A549 (cell line): ENCODE measurements around the gene TFF3. TPM values are rescaled to one million over a fixed set of nuclear protein-coding genes. Genes with fewer than 3 reads are reported as not detected.

Experiments
- ATAC-seq, 2 experiments: fragments of 200-7000 bp in 1 of 2; fragments of >200 bp in 1 of 2; cut with Nextera tagmentation in 1 of 2; cut with Tn5 transposase in 1 of 2; 3 replicates each; pipeline versions ENCODE4 v1.8.0 to v1.9.1; 2018 to 2020; ENCODE audit warnings: mild to moderate bottlenecking in 1 of 2, moderate library complexity in 1 of 2
- CTCF ChIA-PET: fragments of 300-600 bp; sonication (Branson Sonifier 250); formaldehyde crosslinking; extraction: SDS; loops from one replicate; lab custom pipeline; 2021; ENCODE audit warnings: antibody characterized with exemption, inconsistent platforms; lab: Yijun Ruan, JAX
- POLR2A ChIA-PET: fragments of 350-600 bp; formaldehyde crosslinking; extraction: SDS; loops from one replicate; lab custom pipeline; 2021; ENCODE audit warnings: antibody characterized with exemption, inconsistent platforms; lab: Yijun Ruan, JAX
- DNase-seq, 2 experiments: peaks; one replicate each; pipeline versions ENCODE4 v3.0.0 to v3.0.0-alpha.2; 2011 to 2016; ENCODE audit warnings: low read depth in 1 of 2, low spot score in 1 of 2
- FAIRE-seq: peaks from 2 replicates; lab custom pipeline; 2011; peaks lifted over from hg19 to GRCh38; lab: Jason Lieb, UNC
- H3K27ac ChIP-seq, 2 experiments: fragments of >200 bp; sonication (Bioruptor Twin); formaldehyde crosslinking; 3 replicates each; pipeline ENCODE4 v1.5.1; 2016 to 2017
- H3K4me1 ChIP-seq: fragments of >200 bp; sonication (Bioruptor Twin); formaldehyde crosslinking; 3 replicates; pipeline ENCODE4 v1.6.1; 2016
- H3K4me2 ChIP-seq: fragments of >200 bp; sonication (Bioruptor Twin); formaldehyde crosslinking; 3 replicates; pipeline ENCODE4 v1.6.1; 2016
- H3K4me3 ChIP-seq: fragments of >200 bp; sonication (Bioruptor Twin); formaldehyde crosslinking; 3 replicates; pipeline ENCODE4 v1.5.1; 2016
- H3K9me3 ChIP-seq: fragments of >200 bp; sonication (Bioruptor Twin); formaldehyde crosslinking; 3 replicates; pipeline ENCODE4 v1.6.1; 2016
- FOXS1 ChIP-seq: fragments of 250-450 bp; sonication (Bioruptor Pico); IDR thresholded peaks from 2 replicates; pipeline ENCODE4 v1.5.0; 2020; ENCODE audit warnings: mild to moderate bottlenecking, moderate library complexity
- HOXA7 ChIP-seq: fragments of 250-450 bp; sonication (Bioruptor Pico); IDR thresholded peaks from 2 replicates; pipeline ENCODE4 v1.5.0; 2020; ENCODE audit warnings: mild to moderate bottlenecking, moderate library complexity
- JUNB ChIP-seq: fragments of >200 bp; sonication (Bioruptor Twin); formaldehyde crosslinking; IDR thresholded peaks from 2 replicates; pipeline ENCODE4 v1.6.1; 2016
- MAFK ChIP-seq: fragments of 450-650 bp; IDR thresholded peaks from 2 replicates; pipeline ENCODE4 v1.6.1; 2014; ENCODE audit not compliant: partially characterized antibody
- MYC ChIP-seq: IDR thresholded peaks from 2 replicates; pipeline ENCODE4 v1.6.1; 2012; ENCODE audit warnings: mild to moderate bottlenecking, inconsistent platforms, low read length, improper control_type of control experiment, borderline replicate concordance
- NR3C1 ChIP-seq: fragments of >200 bp; sonication (Bioruptor Twin); formaldehyde crosslinking; IDR thresholded peaks from 3 replicates; pipeline ENCODE4 v1.6.1; 2017
- PHF8 ChIP-seq: fragments of 200-600 bp; sonication (generic); IDR thresholded peaks from 2 replicates; pipeline ENCODE4 v1.6.1; 2016; ENCODE audit warnings: low read depth, mild to moderate bottlenecking, antibody characterized with exemption, moderate library complexity, borderline replicate concordance
- POLR2A ChIP-seq: IDR thresholded peaks from 2 replicates; pipeline ENCODE4 v1.6.1; 2012; ENCODE audit warnings: mild to moderate bottlenecking, low read length
- POLR2AphosphoS2 ChIP-seq: conservative IDR thresholded peaks from 2 replicates; pipeline ENCODE4 v1.6.1; 2012; ENCODE audit warnings: low read length, improper control_type of control experiment, inconsistent platforms
- RARB ChIP-seq: fragments of 250-450 bp; sonication (Bioruptor Pico); IDR thresholded peaks from 2 replicates; pipeline ENCODE4 v1.8.0; 2021; ENCODE audit warnings: mild to moderate bottlenecking, moderate library complexity
- RNF2 ChIP-seq: fragments of 200-600 bp; sonication (generic); IDR thresholded peaks from 2 replicates; pipeline ENCODE4 v1.6.1; 2016; ENCODE audit warnings: low read depth, mild to moderate bottlenecking, antibody characterized with exemption, moderate library complexity, borderline replicate concordance
- SMC3 ChIP-seq: fragments of >200 bp; sonication (Bioruptor Twin); formaldehyde crosslinking; IDR thresholded peaks from 3 replicates; pipeline ENCODE4 v1.6.1; 2018; ENCODE audit warnings: inconsistent platforms
- WGBS: methylation state at CpG from one replicate; pipeline ENCODE4 v1.1.6; 2017; ENCODE audit errors: missing lambda C conversion rate; 5-methylcytosine and 5-hydroxymethylcytosine counted together
- polyA plus RNA-seq, 4 experiments: library from polyadenylated mRNA; depleted of rRNA in 3 of 4; stranded (reverse); fragments of >200 nt; fragmentation: RNase III in 1 of 4; extraction: RNeasy Plus Mini Kit Qiagen cat#74134 plus additional on column Dnase treatment in 1 of 4; gene quantifications; 2 replicates in 3 of 4; 3 replicates in 1 of 4; pipeline ENCODE4 v1.2.3, GENCODE V29; 2011 to 2017
- TF ChIP-seq, protein P1 (sequence below): fragments of 250-450 bp; sonication (Bioruptor Pico); IDR thresholded peaks from 2 replicates; pipeline ENCODE4 v1.5.0; 2021; ENCODE audit warnings: mild to moderate bottlenecking, moderate library complexity, borderline replicate concordance
- TF ChIP-seq, protein P2 (sequence below): fragments of 150-350 bp; IDR thresholded peaks from 2 replicates; pipeline ENCODE4 v1.6.1; 2014; ENCODE audit warnings: low read depth, mild to moderate bottlenecking, low read length

TFF3 gene
- polyA plus RNA-seq, 2 of the 4 experiments (the other 2 are of a cell fraction) = 0.43 TPM; not detected in 1

DNA sequence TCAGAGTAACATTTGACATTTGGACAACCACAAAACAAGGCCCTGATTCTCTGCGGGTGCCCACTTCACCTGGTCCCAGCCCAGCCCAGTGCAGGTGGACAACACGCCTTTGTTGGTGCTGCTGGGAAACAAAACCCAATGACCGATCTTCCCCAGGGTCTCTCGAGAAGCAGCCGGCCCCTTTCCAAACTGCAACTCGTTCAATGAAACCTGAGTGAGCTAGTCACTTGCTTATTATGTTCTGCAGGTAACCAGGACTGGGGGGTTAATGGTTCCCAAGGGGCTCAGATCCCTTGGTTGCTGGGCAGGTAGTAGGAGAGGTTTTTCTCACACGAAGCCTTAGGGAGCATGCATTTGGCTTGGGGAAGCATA lies 53.4 kb downstream of the TFF3 start:
- H3K27ac ChIP-seq = no peak overlapping the region
- FAIRE-seq (no peak), ATAC-seq (no peak), DNase-seq (no peak)
- TF ChIP-seq POLR2A = no peak
- TF ChIP-seq JUNB = no peak
- no peak for TF ChIP-seq SMC3
- TF ChIP-seq, protein P1, sequence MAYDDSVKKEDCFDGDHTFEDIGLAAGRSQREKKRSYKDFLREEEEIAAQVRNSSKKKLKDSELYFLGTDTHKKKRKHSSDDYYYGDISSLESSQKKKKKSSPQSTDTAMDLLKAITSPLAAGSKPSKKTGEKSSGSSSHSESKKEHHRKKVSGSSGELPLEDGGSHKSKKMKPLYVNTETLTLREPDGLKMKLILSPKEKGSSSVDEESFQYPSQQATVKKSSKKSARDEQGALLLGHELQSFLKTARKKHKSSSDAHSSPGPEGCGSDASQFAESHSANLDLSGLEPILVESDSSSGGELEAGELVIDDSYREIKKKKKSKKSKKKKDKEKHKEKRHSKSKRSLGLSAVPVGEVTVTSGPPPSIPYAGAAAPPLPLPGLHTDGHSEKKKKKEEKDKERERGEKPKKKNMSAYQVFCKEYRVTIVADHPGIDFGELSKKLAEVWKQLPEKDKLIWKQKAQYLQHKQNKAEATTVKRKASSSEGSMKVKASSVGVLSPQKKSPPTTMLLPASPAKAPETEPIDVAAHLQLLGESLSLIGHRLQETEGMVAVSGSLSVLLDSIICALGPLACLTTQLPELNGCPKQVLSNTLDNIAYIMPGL (CRISPR knock-in tag) = no peak
- no peak for TF ChIP-seq POLR2AphosphoS2
- TF ChIP-seq, protein P2, sequence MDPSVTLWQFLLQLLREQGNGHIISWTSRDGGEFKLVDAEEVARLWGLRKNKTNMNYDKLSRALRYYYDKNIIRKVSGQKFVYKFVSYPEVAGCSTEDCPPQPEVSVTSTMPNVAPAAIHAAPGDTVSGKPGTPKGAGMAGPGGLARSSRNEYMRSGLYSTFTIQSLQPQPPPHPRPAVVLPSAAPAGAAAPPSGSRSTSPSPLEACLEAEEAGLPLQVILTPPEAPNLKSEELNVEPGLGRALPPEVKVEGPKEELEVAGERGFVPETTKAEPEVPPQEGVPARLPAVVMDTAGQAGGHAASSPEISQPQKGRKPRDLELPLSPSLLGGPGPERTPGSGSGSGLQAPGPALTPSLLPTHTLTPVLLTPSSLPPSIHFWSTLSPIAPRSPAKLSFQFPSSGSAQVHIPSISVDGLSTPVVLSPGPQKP = no peak
- TF ChIP-seq FOXS1 = no peak
- TF ChIP-seq RARB (CRISPR knock-in tag) = no peak
- no peak for TF ChIP-seq HOXA7 (CRISPR knock-in tag)
- no peak for TF ChIP-seq NR3C1
- TF ChIP-seq RNF2 = no peak
- TF ChIP-seq MAFK = no peak
- no peak for TF ChIP-seq MYC
- no peak for TF ChIP-seq PHF8
- WGBS = 89% methylated on average over 5 of the region's 7 CpGs
- H3K4me3 ChIP-seq = no peak overlapping the region
- ChIA-PET POLR2A (no interaction called here), CTCF (interaction anchor here (0.9 to 3.8 kb wide), 5 partner anchors 25 to 152 kb away, joined by 3 to 14 read pairs (median 3); no protein-coding TSS in a partner anchor)
- H3K4me2 ChIP-seq = no peak overlapping the region
- no peaks in the 10 kb centered on the region for H3K9me3 ChIP-seq
- H3K4me1 ChIP-seq = peaks cover 7% of the 10 kb centered on the region; the same call in 1 of the 3 replicates

Other genes starting within 250 kb of the TFF3 start
- gene UMODL1, start 244.1 kb downstream of the TFF3 start, polyA plus RNA-seq (2011; rRNA removed) = not detected in 2 replicates
- gene UMODL1, start 244.1 kb downstream of the TFF3 start, polyA plus RNA-seq (2017; fragmentation: RNase III; extraction: RNeasy Plus Mini Kit Qiagen cat#74134 plus additional on column Dnase treatment) = not detected in 3 replicates
- 5.1 and 6.8 TPM in 2 replicates for gene ABCG1, start 96.3 kb downstream of the TFF3 start, polyA plus RNA-seq (2011; rRNA removed)
- gene ABCG1, start 96.3 kb downstream of the TFF3 start, polyA plus RNA-seq (2017; fragmentation: RNase III; extraction: RNeasy Plus Mini Kit Qiagen cat#74134 plus additional on column Dnase treatment) = 0.51 to 2.6 TPM (median 2.3 TPM) in 3 replicates
- gene TFF2, start 35.6 kb upstream of the TFF3 start, polyA plus RNA-seq (2011; rRNA removed) = not detected in 2 replicates
- gene TFF2, start 35.6 kb upstream of the TFF3 start, polyA plus RNA-seq (2017; fragmentation: RNase III; extraction: RNeasy Plus Mini Kit Qiagen cat#74134 plus additional on column Dnase treatment) = not detected in 3 replicates
- 5.8 and 12.8 TPM in 2 replicates for gene TFF1, start 51.1 kb upstream of the TFF3 start, polyA plus RNA-seq (2011; rRNA removed)
- gene TFF1, start 51.1 kb upstream of the TFF3 start, polyA plus RNA-seq (2017; fragmentation: RNase III; extraction: RNeasy Plus Mini Kit Qiagen cat#74134 plus additional on column Dnase treatment) = 0.64 to 1.4 TPM (median 1.0 TPM) in 3 replicates
- 0.12 and 0.21 TPM in 2 replicates for gene TMPRSS3, start 80.6 kb upstream of the TFF3 start, polyA plus RNA-seq (2011; rRNA removed)
- 0.10 to 0.17 TPM in 2 of 3 replicates, not detected in the other for gene TMPRSS3, start 80.6 kb upstream of the TFF3 start, polyA plus RNA-seq (2017; fragmentation: RNase III; extraction: RNeasy Plus Mini Kit Qiagen cat#74134 plus additional on column Dnase treatment)
- gene UBASH3A, start 88.5 kb upstream of the TFF3 start, polyA plus RNA-seq (2011; rRNA removed) = not detected in 2 replicates
- gene UBASH3A, start 88.5 kb upstream of the TFF3 start, polyA plus RNA-seq (2017; fragmentation: RNase III; extraction: RNeasy Plus Mini Kit Qiagen cat#74134 plus additional on column Dnase treatment) = not detected in 3 replicates
- 0.58 and 0.71 TPM in 2 replicates for gene RSPH1, start 180.8 kb upstream of the TFF3 start, polyA plus RNA-seq (2011; rRNA removed)
- 0.66 to 0.87 TPM (median 0.85 TPM) in 3 replicates for gene RSPH1, start 180.8 kb upstream of the TFF3 start, polyA plus RNA-seq (2017; fragmentation: RNase III; extraction: RNeasy Plus Mini Kit Qiagen cat#74134 plus additional on column Dnase treatment)
- 1.9 and 2.1 TPM in 2 replicates for gene SLC37A1, start 198.4 kb upstream of the TFF3 start, polyA plus RNA-seq (2011; rRNA removed)
- gene SLC37A1, start 198.4 kb upstream of the TFF3 start, polyA plus RNA-seq (2017; fragmentation: RNase III; extraction: RNeasy Plus Mini Kit Qiagen cat#74134 plus additional on column Dnase treatment) = 1.9 to 2.3 TPM (median 2.1 TPM) in 3 replicates